PC-9 (cell line): ENCODE measurements around the gene OR52E6. TPM values are rescaled to one million over a fixed set of nuclear protein-coding genes. Genes with fewer than 3 reads are reported as not detected.

Experiments used
- BruUV-seq: library from RNA; stranded (reverse); fragments of 400-500 nt; replicated peaks from 2 replicates; lab custom pipeline; 2021; lab: Mats Ljungman, UMichigan
- CTCF ChIA-PET: fragments of 300-600 bp; sonication (Branson Sonifier 250); formaldehyde crosslinking; loops from one replicate; lab custom pipeline; 2022; ENCODE audit warnings: antibody characterized with exemption; lab: Charles Lee
- POLR2A ChIA-PET: fragments of 300-600 bp; sonication (Branson Sonifier 250); formaldehyde crosslinking; loops from one replicate; lab custom pipeline; 2022; ENCODE audit warnings: antibody characterized with exemption; ENCODE audit not compliant: unreplicated experiment; lab: Charles Lee
- DNase-seq, 2 experiments: peaks; one replicate each; pipeline versions ENCODE4 v3.0.0 to v3.0.0-alpha.2; 2015 to 2022; ENCODE audit warnings: mixed read lengths in 1 of 2
- H2AFZ ChIP-seq: fragments of 200-600 bp; sonication (generic); 2 replicates; pipeline ENCODE4 v1.8.1; 2017; ENCODE audit warnings: antibody characterized with exemption
- H3F3A ChIP-seq: fragments of 200-600 bp; sonication (generic); 2 replicates; pipeline ENCODE4 v1.8.1; 2017; ENCODE audit warnings: antibody characterized with exemption, mild to moderate bottlenecking, low read depth; ENCODE audit not compliant: insufficient read depth
- H3K27ac ChIP-seq: fragments of 200-600 bp; sonication (generic); 2 replicates; pipeline ENCODE4 v1.6.1; 2016; ENCODE audit warnings: mixed run types
- H3K27me3 ChIP-seq: fragments of 200-600 bp; sonication (generic); 2 replicates; pipeline ENCODE4 v1.6.1; 2016; ENCODE audit warnings: low read depth, mixed run types; ENCODE audit not compliant: insufficient read depth
- H3K36me3 ChIP-seq: fragments of 200-600 bp; sonication (generic); 2 replicates; pipeline ENCODE4 v1.6.1; 2016; ENCODE audit warnings: low read depth, mixed run types
- H3K4me1 ChIP-seq: fragments of 200-600 bp; sonication (generic); replicated peaks from 2 replicates; pipeline ENCODE4 v1.6.1; 2016; ENCODE audit warnings: mixed run types; ENCODE audit not compliant: insufficient read depth
- H3K4me2 ChIP-seq: fragments of 200-600 bp; sonication (generic); 2 replicates; pipeline ENCODE4 v1.6.1; 2017; ENCODE audit warnings: mixed run types
- H3K4me3 ChIP-seq: fragments of 200-600 bp; sonication (generic); 2 replicates; pipeline ENCODE4 v1.6.1; 2016; ENCODE audit warnings: mixed run types
- H3K79me2 ChIP-seq: fragments of 200-600 bp; sonication (generic); 2 replicates; pipeline ENCODE4 v1.6.1; 2017; ENCODE audit warnings: low read depth, mixed run types
- H3K9me2 ChIP-seq: fragments of 200-600 bp; sonication (generic); 2 replicates; pipeline ENCODE4 v1.8.1; 2017; ENCODE audit warnings: mild to moderate bottlenecking; ENCODE audit not compliant: insufficient read depth
- H3K9me3 ChIP-seq: fragments of 200-600 bp; sonication (generic); 2 replicates; pipeline ENCODE4 v1.8.1; 2016; ENCODE audit warnings: low read depth; ENCODE audit not compliant: insufficient read depth
- H4K20me1 ChIP-seq: fragments of 200-600 bp; sonication (generic); 2 replicates; pipeline ENCODE4 v1.8.1; 2017; ENCODE audit not compliant: insufficient read depth
- EZH2 ChIP-seq: fragments of 200-600 bp; sonication (generic); IDR thresholded peaks from 2 replicates; pipeline ENCODE4 v1.8.0; 2017; ENCODE audit warnings: antibody characterized with exemption, low read depth
- intact Hi-C: fragments of 100-400 bp; cut with micrococcal nuclease; formaldehyde crosslinking; loops from one replicate; pipeline ENCODE4 v1.10.0; 2022; ENCODE audit not compliant: unreplicated experiment
- total RNA-seq: library from RNA; stranded (reverse); gene quantifications from 2 replicates; pipeline ENCODE4 v1.2.3, GENCODE V29; 2021
- TF ChIP-seq, protein P1 (sequence below): fragments of 200-600 bp; sonication (generic); conservative IDR thresholded peaks from 2 replicates; pipeline ENCODE4 v1.6.1; 2017; ENCODE audit warnings: mixed run types, antibody characterized with exemption, mild to moderate bottlenecking, moderate library complexity

Gene OR52E6
- total RNA-seq, 1 experiment from 2014 or later = not detected

DNA sequence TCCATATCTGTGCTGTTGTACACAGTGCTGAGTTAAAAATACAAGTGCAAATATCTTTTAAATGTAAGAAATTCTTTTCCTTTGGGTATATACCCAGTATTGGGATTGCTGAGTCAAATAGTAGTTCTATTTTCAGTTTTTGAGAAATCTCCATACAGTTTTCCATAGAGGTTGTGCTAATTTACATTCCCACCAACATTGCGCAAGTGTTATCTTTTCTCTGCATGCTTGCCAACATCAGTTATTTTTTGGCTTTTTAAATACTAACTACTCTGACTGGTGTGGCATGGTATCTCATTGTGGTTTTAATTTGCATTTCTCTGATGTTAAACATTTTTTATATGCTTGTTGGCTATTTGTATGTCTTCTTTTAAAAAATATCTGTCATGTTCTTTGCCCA is 9.3 kb upstream of the OR52E6 start:
- no peaks in the 10 kb centered on the region for H3K4me1 ChIP-seq
- POLR2A ChIA-PET = no interaction called here
- TF ChIP-seq EZH2 = no peak
- TF ChIP-seq, protein P1, sequence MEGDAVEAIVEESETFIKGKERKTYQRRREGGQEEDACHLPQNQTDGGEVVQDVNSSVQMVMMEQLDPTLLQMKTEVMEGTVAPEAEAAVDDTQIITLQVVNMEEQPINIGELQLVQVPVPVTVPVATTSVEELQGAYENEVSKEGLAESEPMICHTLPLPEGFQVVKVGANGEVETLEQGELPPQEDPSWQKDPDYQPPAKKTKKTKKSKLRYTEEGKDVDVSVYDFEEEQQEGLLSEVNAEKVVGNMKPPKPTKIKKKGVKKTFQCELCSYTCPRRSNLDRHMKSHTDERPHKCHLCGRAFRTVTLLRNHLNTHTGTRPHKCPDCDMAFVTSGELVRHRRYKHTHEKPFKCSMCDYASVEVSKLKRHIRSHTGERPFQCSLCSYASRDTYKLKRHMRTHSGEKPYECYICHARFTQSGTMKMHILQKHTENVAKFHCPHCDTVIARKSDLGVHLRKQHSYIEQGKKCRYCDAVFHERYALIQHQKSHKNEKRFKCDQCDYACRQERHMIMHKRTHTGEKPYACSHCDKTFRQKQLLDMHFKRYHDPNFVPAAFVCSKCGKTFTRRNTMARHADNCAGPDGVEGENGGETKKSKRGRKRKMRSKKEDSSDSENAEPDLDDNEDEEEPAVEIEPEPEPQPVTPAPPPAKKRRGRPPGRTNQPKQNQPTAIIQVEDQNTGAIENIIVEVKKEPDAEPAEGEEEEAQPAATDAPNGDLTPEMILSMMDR = no peak
- CTCF ChIA-PET = no interaction called here
- intact Hi-C loops = no loop called here
- H3K9me3 ChIP-seq = no peaks in the 10 kb centered on the region
- H3K36me3 ChIP-seq = no peaks in the 10 kb centered on the region
- no peak overlapping the region for H3K27ac ChIP-seq
- no peaks in the 10 kb centered on the region for H3F3A ChIP-seq
- no TSS peak for BruUV-seq
- H3K4me2 ChIP-seq = no peak overlapping the region
- DNase-seq = no peak
- no peak overlapping the region for H3K4me3 ChIP-seq
- H2AFZ ChIP-seq = no peak overlapping the region
- no peaks in the 10 kb centered on the region for H3K9me2 ChIP-seq
- no peaks in the 10 kb centered on the region for H3K79me2 ChIP-seq
- no peaks in the 10 kb centered on the region for H3K27me3 ChIP-seq
- no peaks in the 10 kb centered on the region for H4K20me1 ChIP-seq

DNA sequence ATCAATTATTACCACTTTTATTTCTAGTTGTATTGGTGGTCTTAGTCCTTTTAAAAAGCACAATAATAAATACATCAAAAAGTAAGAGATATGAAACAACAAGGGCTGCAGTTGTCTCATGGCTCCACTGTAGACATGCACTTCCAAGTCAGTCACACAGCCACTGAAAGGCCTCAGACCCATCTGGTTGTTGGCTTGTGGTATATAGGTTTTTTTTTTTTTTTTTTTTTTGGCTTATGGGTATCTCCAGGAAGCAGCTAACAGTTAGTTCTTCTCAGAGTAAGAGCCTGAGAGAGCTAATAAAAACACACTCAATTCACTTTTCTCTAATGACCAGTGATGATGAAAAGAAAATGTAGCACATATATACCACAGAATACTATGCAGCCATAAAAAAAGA is 6.0 kb upstream of the OR52E6 start:
- BruUV-seq = no TSS peak
- no peaks in the 10 kb centered on the region for H3K36me3 ChIP-seq
- no peaks in the 10 kb centered on the region for H3K27me3 ChIP-seq
- no peaks in the 10 kb centered on the region for H3K79me2 ChIP-seq
- no peak for TF ChIP-seq EZH2
- TF ChIP-seq, protein P1 = no peak
- no peak overlapping the region for H3K4me2 ChIP-seq
- no peak overlapping the region for H3K27ac ChIP-seq
- no peaks in the 10 kb centered on the region for H3K9me3 ChIP-seq
- no peaks in the 10 kb centered on the region for H3K9me2 ChIP-seq
- H2AFZ ChIP-seq = no peak overlapping the region
- POLR2A ChIA-PET = no interaction called here
- CTCF ChIA-PET = no interaction called here
- no peaks in the 10 kb centered on the region for H3F3A ChIP-seq
- intact Hi-C loops = no loop called here
- no peak overlapping the region for H3K4me3 ChIP-seq
- H3K4me1 ChIP-seq = no peaks in the 10 kb centered on the region
- DNase-seq = no peak
- H4K20me1 ChIP-seq = no peaks in the 10 kb centered on the region

DNA sequence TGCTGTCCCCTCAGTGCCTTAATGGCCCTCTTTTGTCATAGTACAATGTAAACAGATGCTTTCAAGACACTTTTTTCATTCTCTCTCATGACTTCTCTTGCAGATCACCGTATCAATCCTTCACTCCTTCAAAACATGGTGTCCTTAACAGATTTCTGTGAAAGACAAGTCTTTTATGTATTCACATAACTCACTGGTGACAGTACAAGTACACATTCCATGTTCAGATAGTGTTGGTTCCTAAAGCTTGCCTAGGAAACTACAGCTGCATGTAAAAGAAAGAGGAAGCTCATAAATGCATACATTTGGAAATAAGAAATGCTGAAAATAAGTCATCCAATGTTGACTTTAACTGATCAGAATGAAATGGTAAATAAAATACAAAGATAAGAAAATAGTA is 5.0 kb upstream of the OR52E6 start:
- Histone ChIP-seq H3K27ac (no peak overlapping the region), H3K9me2 (no peaks in the 10 kb centered on the region), H3K4me3 (no peak overlapping the region), H3K79me2 (no peaks in the 10 kb centered on the region), H3K36me3 (no peaks in the 10 kb centered on the region), H3K27me3 (no peaks in the 10 kb centered on the region), H4K20me1 (no peaks in the 10 kb centered on the region), H3K4me2 (no peak overlapping the region), H3F3A (no peaks in the 10 kb centered on the region), H3K4me1 (no peaks in the 10 kb centered on the region), H3K9me3 (no peaks in the 10 kb centered on the region), H2AFZ (no peak overlapping the region)
- TF ChIP-seq EZH2 = no peak
- TF ChIP-seq, protein P1 = no peak
- intact Hi-C loops = no loop called here
- CTCF ChIA-PET = no interaction called here
- DNase-seq = no peak
- BruUV-seq = no TSS peak
- POLR2A ChIA-PET = no interaction called here
